HG03060 (cell line): ENCODE measurements around the gene TMEM127.

Experiments
- ATAC-seq: cut with Tn5 transposase; IDR thresholded peaks from one replicate; pipeline ENCODE4 v1.9.1; 2021; ENCODE audit warnings: low read depth, moderate number of reproducible peaks; ENCODE audit not compliant: unreplicated experiment

The TMEM127 gene

GRCh38 chr2:96208143-96209010 lies 57.4 kb downstream of the TMEM127 start, which contains the start of gene STARD7:
Gene STARD7 (minus strand): TSS chr2:96208827. CDS start chr2:96208434, 393 bp downstream.
- ATAC-seq: peak; percentile 42

- no peak for ATAC-seq
These were observed 58.0 kb downstream of the TMEM127 start for GRCh38 chr2:96207774-96208142.

GRCh38 chr2:96207073-96207773 lies 58.6 kb downstream of the TMEM127 start:
- ATAC-seq: no peak

GRCh38 chr2:96205888-96206287 lies 59.9 kb downstream of the TMEM127 start:
- ATAC-seq: no peak

GRCh38 chr2:96204836-96205624 lies 60.8 kb downstream of the TMEM127 start:
- no peak for ATAC-seq

- ATAC-seq: no peak
These were observed 62.4 kb downstream of the TMEM127 start for GRCh38 chr2:96203130-96204028.

- ATAC-seq: no peak
These were observed 63.5 kb downstream of the TMEM127 start for GRCh38 chr2:96202152-96202854.

GRCh38 chr2:96201338-96201737 lies 64.5 kb downstream of the TMEM127 start:
- ATAC-seq: no peak

- no peak for ATAC-seq
These were observed 66.9 kb downstream of the TMEM127 start for GRCh38 chr2:96198921-96199320.
